HG03103 (cell line): ENCODE measurements around the gene ANKFY1.
"Not testable (repeated sequence)": the region's sequence is repeated elsewhere in the genome, so short reads cannot be mapped to it uniquely, and the experiment has no call there.

Experiments
- ATAC-seq: cut with Tn5 transposase; IDR thresholded peaks from one replicate; pipeline ENCODE4 v1.9.1; 2021; ENCODE audit warnings: low read depth; ENCODE audit not compliant: unreplicated experiment

ANKFY1 gene

GRCh38 chr17:4159761-4160160 lies 104.0 kb downstream of the ANKFY1 start:
- ATAC-seq = no peak

- ATAC-seq = no peak
Observed at GRCh38 chr17:4157618-4158333, 106.0 kb downstream of the ANKFY1 start.

GRCh38 chr17:4156750-4157381 lies 106.9 kb downstream of the ANKFY1 start:
- no peak for ATAC-seq

- no peak for ATAC-seq
Observed at GRCh38 chr17:4155980-4156620, 107.7 kb downstream of the ANKFY1 start.

- ATAC-seq = no peak
Observed at GRCh38 chr17:4154201-4154600, 109.6 kb downstream of the ANKFY1 start.

- no peak for ATAC-seq
Observed at GRCh38 chr17:4152471-4152870, 111.3 kb downstream of the ANKFY1 start.

GRCh38 chr17:4150096-4150495 lies 113.7 kb downstream of the ANKFY1 start:
- no peak for ATAC-seq

GRCh38 chr17:4148611-4149308 lies 115.0 kb downstream of the ANKFY1 start:
- no peak for ATAC-seq

- ATAC-seq = no peak
Observed at GRCh38 chr17:4147751-4148310, 115.9 kb downstream of the ANKFY1 start.

- no peak for ATAC-seq
Observed at GRCh38 chr17:4146641-4147040, 117.1 kb downstream of the ANKFY1 start.

GRCh38 chr17:4144422-4144747 lies 119.4 kb downstream of the ANKFY1 start:
- no peak for ATAC-seq

- ATAC-seq = peak; percentile 45
Observed at GRCh38 chr17:4143563-4144421, 120.0 kb downstream of the ANKFY1 start.

GRCh38 chr17:4142107-4142900 lies 121.5 kb downstream of the ANKFY1 start:
- ATAC-seq = peak; percentile 8

GRCh38 chr17:4140125-4140524 lies 123.7 kb downstream of the ANKFY1 start:
- no peak for ATAC-seq

- ATAC-seq = not testable (repeated sequence)
Observed at GRCh38 chr17:4138906-4139526, 124.8 kb downstream of the ANKFY1 start.

GRCh38 chr17:4136373-4136772 lies 127.4 kb downstream of the ANKFY1 start:
- no peak for ATAC-seq

- no peak for ATAC-seq
Observed at GRCh38 chr17:4135489-4135888, 128.3 kb downstream of the ANKFY1 start.

- no peak for ATAC-seq
Observed at GRCh38 chr17:4134721-4135120, 129.1 kb downstream of the ANKFY1 start.

- no peak for ATAC-seq
Observed at GRCh38 chr17:4130715-4131114, 133.1 kb downstream of the ANKFY1 start.
